Femur (tissue), 1 donor: ENCODE results near the gene CREB5.

Experiments used
- DNase-seq: peaks from one replicate; pipeline ENCODE4 v3.0.0-alpha.2; 2017

CREB5 gene

DNA sequence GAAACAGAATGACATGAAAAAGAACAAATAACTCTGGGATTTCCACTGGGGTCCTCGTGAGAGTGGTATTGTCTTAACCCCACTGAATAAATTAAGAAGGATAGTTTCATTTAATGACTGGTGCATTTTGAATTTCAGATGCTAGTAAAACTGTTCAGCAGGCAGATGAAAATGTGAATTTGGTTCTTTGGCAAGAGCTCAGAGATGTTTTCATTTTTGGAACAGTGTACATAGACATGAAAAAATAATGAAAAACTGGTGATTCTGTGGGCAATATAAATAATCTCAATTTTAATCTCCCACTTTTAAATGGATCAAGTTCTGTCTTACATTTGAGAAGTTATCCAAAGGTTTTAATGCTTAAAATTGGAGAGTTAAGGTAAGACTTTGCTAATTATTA, 461.7 kb downstream of the CREB5 start:
- no peak for DNase-seq
